Testis (tissue), 3 donors: Measurements from ENCODE around the gene DBF4B. TPM values are rescaled to one million over a fixed set of nuclear protein-coding genes. Genes with fewer than 3 reads are reported as not detected.
"Not testable (repeated sequence)": the region's sequence is repeated elsewhere in the genome, so short reads cannot be mapped to it uniquely, and the experiment has no call there.

ENCODE experiments used
- DNase-seq: peaks from one replicate; pipeline ENCODE4 v3.0.0-alpha.2; 2019
- H3K27ac ChIP-seq, 2 donors: fragments of 200-600 bp; sonication (generic); one replicate each; pipeline ENCODE4 v1.5.1; 2019
- H3K27me3 ChIP-seq: fragments of 200-600 bp; sonication (generic); one replicate; pipeline ENCODE4 v1.5.1; 2019
- H3K36me3 ChIP-seq: fragments of 200-600 bp; sonication (generic); one replicate; pipeline ENCODE4 v1.5.1; 2017; ENCODE audit warnings: low read depth; ENCODE audit errors: missing control alignments
- H3K4me1 ChIP-seq: fragments of 200-600 bp; sonication (generic); one replicate; pipeline ENCODE4 v1.5.1; 2019
- H3K4me3 ChIP-seq, 2 donors: fragments of 200-600 bp; sonication (generic); one replicate each; pipeline ENCODE4 v1.5.1; 2017 to 2019
- H3K9me3 ChIP-seq: fragments of 200-600 bp; sonication (generic); one replicate; pipeline ENCODE4 v1.5.1; 2017
- POLR2A ChIP-seq: fragments of 450-650 bp; IDR thresholded peaks from one replicate; pipeline ENCODE4 v1.6.1; 2017; ENCODE audit warnings: antibody characterized with exemption, mild to moderate bottlenecking, moderate library complexity
- WGBS, 2 donors: methylation state at CpG; one replicate each; pipeline ENCODE4 v1.1.5; 2018; 5-methylcytosine and 5-hydroxymethylcytosine counted together
- intact Hi-C: fragments of 100-400 bp; cut with DNase I; formaldehyde crosslinking; loops from one replicate; pipeline ENCODE4 v1.15.1; 2023; ENCODE audit warnings: low total_unique reads
- polyA plus RNA-seq: library from polyadenylated mRNA; stranded (reverse); fragments of 350-450 nt; fragmentation: Illumina TruSeq; extraction: RNeasy Lipid Tissue Mini Kit (QIAGEN cat#74804); gene quantifications from one replicate; pipeline ENCODE4 v1.2.3, GENCODE V29; 2014; ENCODE audit warnings: low read depth, low replicate concordance; ENCODE audit not compliant: insufficient read depth
- total RNA-seq, 2 donors: library from RNA; depleted of rRNA; stranded (reverse); fragments of >200 nt; gene quantifications; one replicate each; pipeline ENCODE4 v1.2.3, GENCODE V29; 2016
- TF ChIP-seq, protein P1 (sequence below), 3 experiments: fragments of 450-650 bp in 2 of 3; fragments of 200-600 bp in 1 of 3; sonication (generic) in 1 of 3; IDR thresholded peaks; one replicate each; pipeline ENCODE4 v1.5.1; 2016 to 2019; ENCODE audit warnings: antibody characterized with exemption in 3 of 3, mild to moderate bottlenecking in 2 of 3, moderate library complexity in 1 of 3

The DBF4B gene
- total and polyA plus RNA-seq, 3 donors from 2014 or later = 47.3 to 55.1 (median 50.2) TPM

DNA sequence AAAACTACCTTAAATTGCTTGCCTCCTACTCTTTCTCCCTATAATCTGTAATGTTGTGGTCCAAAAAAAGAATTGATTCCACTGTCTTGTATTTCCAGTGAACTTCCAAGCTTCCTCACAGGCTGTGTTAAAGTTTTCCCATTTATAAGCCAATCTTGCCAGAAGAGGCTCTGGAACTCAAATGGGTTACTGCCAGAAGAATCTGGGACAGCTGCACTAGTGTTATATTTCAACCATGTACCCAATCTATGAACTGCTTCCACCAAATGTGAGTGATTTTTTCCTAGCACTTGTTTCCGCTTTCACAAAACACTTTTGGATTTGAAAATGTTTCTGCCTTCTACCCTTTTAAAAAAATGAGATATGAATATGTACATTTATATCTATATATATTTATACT, 20.7 kb upstream of the DBF4B start:
- 78 to 95% methylated on average over 1 of the region's 1 CpG for WGBS, 2 donors

GRCh38 chr17:44688200-44688599, 20.3 kb upstream of the DBF4B start:
- 73 to 81% methylated on average over 2 of the region's 2 CpGs for WGBS, 2 donors
- no peaks in the 10 kb centered on the region for H3K27me3 ChIP-seq
- H3K36me3 ChIP-seq = no peaks in the 10 kb centered on the region
- H3K4me1 ChIP-seq = peaks cover 12% of the 10 kb centered on the region
- no peak overlapping the region for H3K27ac ChIP-seq
- intact Hi-C loops = no loop called here
- no peak overlapping the region for H3K4me3 ChIP-seq
- DNase-seq = no peak
- no peaks in the 10 kb centered on the region for H3K9me3 ChIP-seq
- no peak for TF ChIP-seq POLR2A
- TF ChIP-seq, protein P1, sequence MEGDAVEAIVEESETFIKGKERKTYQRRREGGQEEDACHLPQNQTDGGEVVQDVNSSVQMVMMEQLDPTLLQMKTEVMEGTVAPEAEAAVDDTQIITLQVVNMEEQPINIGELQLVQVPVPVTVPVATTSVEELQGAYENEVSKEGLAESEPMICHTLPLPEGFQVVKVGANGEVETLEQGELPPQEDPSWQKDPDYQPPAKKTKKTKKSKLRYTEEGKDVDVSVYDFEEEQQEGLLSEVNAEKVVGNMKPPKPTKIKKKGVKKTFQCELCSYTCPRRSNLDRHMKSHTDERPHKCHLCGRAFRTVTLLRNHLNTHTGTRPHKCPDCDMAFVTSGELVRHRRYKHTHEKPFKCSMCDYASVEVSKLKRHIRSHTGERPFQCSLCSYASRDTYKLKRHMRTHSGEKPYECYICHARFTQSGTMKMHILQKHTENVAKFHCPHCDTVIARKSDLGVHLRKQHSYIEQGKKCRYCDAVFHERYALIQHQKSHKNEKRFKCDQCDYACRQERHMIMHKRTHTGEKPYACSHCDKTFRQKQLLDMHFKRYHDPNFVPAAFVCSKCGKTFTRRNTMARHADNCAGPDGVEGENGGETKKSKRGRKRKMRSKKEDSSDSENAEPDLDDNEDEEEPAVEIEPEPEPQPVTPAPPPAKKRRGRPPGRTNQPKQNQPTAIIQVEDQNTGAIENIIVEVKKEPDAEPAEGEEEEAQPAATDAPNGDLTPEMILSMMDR (IDR thresholded peaks at IDR 0.05) = no peak

More for the DNA sequence above, 20.7 kb upstream of the DBF4B start:
- H3K27me3 ChIP-seq = no peaks in the 10 kb centered on the region
- no peaks in the 10 kb centered on the region for H3K36me3 ChIP-seq
- no peak for DNase-seq
- peaks cover 12% of the 10 kb centered on the region for H3K4me1 ChIP-seq
- intact Hi-C loops = no loop called here
- H3K27ac ChIP-seq = no peak overlapping the region
- TF ChIP-seq, protein P1 (IDR thresholded peaks at IDR 0.05) = no peak
- no peak for TF ChIP-seq POLR2A
- H3K9me3 ChIP-seq = no peaks in the 10 kb centered on the region
- no peak overlapping the region for H3K4me3 ChIP-seq

- DNase-seq = no peak
- Histone ChIP-seq H3K9me3 (no peaks in the 10 kb centered on the region), H3K27ac (peak overlapping the region; percentile 71 to 85), H3K4me3 (peak overlapping the region; percentile 71 to 72), H3K36me3 (no peaks in the 10 kb centered on the region), H3K4me1 (peaks cover 12% of the 10 kb centered on the region), H3K27me3 (no peaks in the 10 kb centered on the region)
- intact Hi-C loops = no loop called here
- 1 to 2% methylated on average over 13 of the region's 13 CpGs for WGBS, 2 donors
- no peak for TF ChIP-seq POLR2A
- TF ChIP-seq, protein P1 (IDR thresholded peaks at IDR 0.05) = no peak
Observed at GRCh38 chr17:44688675-44689476, 19.6 kb upstream of the DBF4B start.

- no peak for TF ChIP-seq POLR2A
- TF ChIP-seq, protein P1 (IDR thresholded peaks at IDR 0.05) = no peak
- no peaks in the 10 kb centered on the region for H3K9me3 ChIP-seq
- intact Hi-C loops = no loop called here
Observed at GRCh38 chr17:44689477-44690217, 18.8 kb upstream of the DBF4B start, which contains the start of gene CCDC43. Gene CCDC43, minus strand, starts transcription at chr17:44689776. Its CDS starts 23 bp downstream, at chr17:44689753.

GRCh38 chr17:44690746-44691306, 17.6 kb upstream of the DBF4B start:
- intact Hi-C loops, H3K9me3 ChIP-seq, DNase-seq, H3K36me3 ChIP-seq, H3K27me3 ChIP-seq: not testable (repeated sequence)
- 57 to 71% methylated on average over 21 of the region's 21 CpGs for WGBS, 2 donors
- peaks cover 17% of the 10 kb centered on the region for H3K4me1 ChIP-seq
- peak overlapping the region; percentile 71 to 85 for H3K27ac ChIP-seq
- peak overlapping the region in 1 of 2 donors; percentile 72 for H3K4me3 ChIP-seq

More at GRCh38 chr17:44689477-44690217, 18.8 kb upstream of the DBF4B start, which contains the start of gene CCDC43:
- WGBS, 2 donors = 0% methylated on average over 29 to 51 of the region's 51 CpGs
- H3K27ac ChIP-seq = peak within 1 kb of the TSS; percentile 71 to 85
- DNase-seq = peak; percentile 96
- H3K36me3 ChIP-seq = no peaks in the 10 kb centered on the region
- peak within 1 kb of the TSS; percentile 71 to 72 for H3K4me3 ChIP-seq
- H3K4me1 ChIP-seq = peaks cover 12% of the 10 kb centered on the region
- no peaks in the 10 kb centered on the region for H3K27me3 ChIP-seq
